BLaER1 treated with 17β-estradiol and CSF1 and Interleukin-3, amounts not matched to agents 10 nM and 100 nM (cell line): ENCODE results near the gene TMEM145.

Experiments
- H3K27ac ChIP-seq, 11 experiments: shearing (Covaris generic); formaldehyde crosslinking; 2 replicates each; pipeline ENCODE4 v1.8.1; 2022
- H3K27me3 ChIP-seq, 11 experiments: shearing (Covaris generic); formaldehyde crosslinking; 2 replicates each; pipeline ENCODE4 v1.8.1; 2022
- H3K36me3 ChIP-seq, 11 experiments: shearing (Covaris generic); formaldehyde crosslinking; 2 replicates each; pipeline ENCODE4 v1.8.1; 2022
- H3K4me1 ChIP-seq, 10 experiments: shearing (Covaris generic); formaldehyde crosslinking; 2 replicates each; pipeline ENCODE4 v1.8.1; 2022
- H3K4me2 ChIP-seq, 11 experiments: shearing (Covaris generic); formaldehyde crosslinking; 2 replicates each; pipeline ENCODE4 v1.8.1; 2022
- H3K4me3 ChIP-seq, 10 experiments: shearing (Covaris generic); formaldehyde crosslinking; 2 replicates each; pipeline ENCODE4 v1.8.1; 2022
- H3K9ac ChIP-seq, 11 experiments: shearing (Covaris generic); formaldehyde crosslinking; 2 replicates each; pipeline ENCODE4 v1.8.1; 2022
- H3K9me3 ChIP-seq, 11 experiments: shearing (Covaris generic); formaldehyde crosslinking; replicated peaks in 1 of 11; 2 replicates each; pipeline ENCODE4 v1.8.1; 2022
- H4K20me1 ChIP-seq, 11 experiments: shearing (Covaris generic); formaldehyde crosslinking; 2 replicates each; pipeline ENCODE4 v1.8.1; 2022
- Cebpa-rat ChIP-seq, 11 experiments: shearing (Covaris generic); IDR thresholded peaks; 2 replicates each; pipeline ENCODE4 v1.8.1; 2022

Gene TMEM145

DNA sequence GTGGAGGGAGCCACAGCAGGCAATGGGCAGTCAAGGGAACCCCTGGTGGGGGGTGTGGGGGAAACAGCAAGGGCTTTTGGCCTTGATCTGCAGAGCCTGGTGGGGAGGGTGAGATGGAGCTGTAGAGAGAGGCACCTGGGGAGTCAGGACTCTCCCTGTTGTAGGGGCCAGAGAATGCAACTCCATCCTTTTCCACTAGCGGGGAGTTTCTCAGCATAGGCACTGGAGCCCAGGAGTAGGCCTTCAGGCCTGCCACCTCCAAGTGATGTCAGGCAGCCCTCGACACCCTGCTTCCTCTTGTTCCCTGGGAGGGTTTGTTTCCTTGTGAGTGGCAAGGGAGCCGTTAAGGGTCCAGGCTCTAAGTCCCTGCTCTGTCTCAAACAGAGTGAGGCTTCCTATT lies 37.3 kb downstream of the TMEM145 start:
- Histone ChIP-seq H4K20me1 (peaks cover 0 to 21% (median 0%) of the 10 kb centered on the region in 11 experiments; a peak in 2 of 22 replicates), H3K4me2 (no peak overlapping the region), H3K27me3 (no peaks in the 10 kb centered on the region), H3K36me3 (peaks cover 21 to 75% (median 35%) of the 10 kb centered on the region in 11 experiments; a peak in 21 of 22 replicates), H3K9me3 (no peaks in the 10 kb centered on the region), H3K9ac (no peak overlapping the region), H3K4me3 (no peak overlapping the region), H3K4me1 (peaks cover 13 to 25% (median 14%) of the 10 kb centered on the region in 10 experiments; a peak in 18 of 20 replicates), H3K27ac (no peak overlapping the region)
- no peak for TF ChIP-seq Cebpa-rat (IDR thresholded peaks at IDR 0.05)

GRCh38 chr19:42351079-42351735 lies 38.1 kb downstream of the TMEM145 start:
- Histone ChIP-seq H3K4me1 (peaks cover 13 to 23% (median 14%) of the 10 kb centered on the region in 10 experiments; a peak in 18 of 20 replicates), H3K27ac (no peak overlapping the region), H3K9ac (no peak overlapping the region), H3K27me3 (no peaks in the 10 kb centered on the region), H3K4me3 (no peak overlapping the region), H3K36me3 (peaks cover 22 to 77% (median 40%) of the 10 kb centered on the region in 11 experiments; a peak in 21 of 22 replicates), H3K4me2 (no peak overlapping the region), H3K9me3 (no peaks in the 10 kb centered on the region), H4K20me1 (peaks cover 0 to 21% (median 0%) of the 10 kb centered on the region in 11 experiments; a peak in 2 of 22 replicates)
- no peak for TF ChIP-seq Cebpa-rat (IDR thresholded peaks at IDR 0.05)

DNA sequence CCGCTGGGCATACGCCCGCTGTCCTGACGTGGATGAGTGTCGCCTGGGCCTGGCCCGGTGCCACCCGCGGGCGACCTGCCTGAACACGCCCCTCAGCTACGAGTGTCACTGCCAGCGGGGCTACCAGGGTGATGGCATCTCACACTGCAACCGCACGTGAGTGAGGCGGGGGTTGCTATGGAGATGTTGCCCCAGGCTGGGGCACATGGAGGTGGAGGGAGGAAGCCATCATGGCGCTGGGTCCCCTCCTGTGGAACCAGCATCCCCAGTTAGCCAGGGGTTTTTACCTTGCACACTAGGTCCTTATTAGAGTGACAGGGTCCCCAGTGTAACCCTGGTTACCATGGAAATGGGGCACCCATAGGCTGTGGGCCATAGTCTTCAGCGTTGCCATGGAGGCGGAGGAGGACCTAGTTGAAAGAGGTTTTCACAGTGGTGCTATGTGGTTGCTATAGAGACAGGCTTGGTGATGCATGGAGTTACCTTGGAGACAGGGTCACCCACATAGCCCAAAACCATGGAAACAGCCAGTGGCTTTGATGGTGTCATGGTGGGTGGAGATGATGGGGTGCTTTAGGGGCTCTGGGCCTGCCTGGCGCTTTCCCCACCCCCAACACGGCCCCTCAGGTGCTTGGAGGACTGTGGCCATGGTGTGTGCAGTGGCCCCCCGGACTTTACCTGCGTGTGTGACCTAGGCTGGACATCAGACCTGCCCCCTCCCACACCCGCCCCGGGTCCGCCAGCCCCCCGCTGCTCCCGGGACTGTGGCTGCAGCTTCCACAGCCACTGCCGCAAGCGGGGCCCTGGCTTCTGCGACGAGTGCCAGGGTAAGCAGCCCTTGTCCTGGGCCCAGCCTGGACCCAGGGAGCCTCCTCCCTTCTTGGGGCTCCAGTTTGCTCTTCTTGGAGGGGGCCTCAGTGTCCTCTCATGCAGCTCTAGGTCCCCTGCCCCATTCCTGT lies 39.5 kb downstream of the TMEM145 start:
- H3K9me3 ChIP-seq = no peaks in the 10 kb centered on the region
- peak overlapping the region in 6 of 11 experiments; percentile 1 to 47 (median 32); a peak in 9 of 22 replicates for H3K4me2 ChIP-seq
- H3K9ac ChIP-seq = no peak overlapping the region
- peak overlapping the region in 2 of 11 experiments; percentile 29 to 35; a peak in 2 of 22 replicates for H3K27ac ChIP-seq
- no peak overlapping the region for H3K4me3 ChIP-seq
- no peaks in the 10 kb centered on the region for H3K27me3 ChIP-seq
- no peak for TF ChIP-seq Cebpa-rat (IDR thresholded peaks at IDR 0.05)
- H3K4me1 ChIP-seq = peaks cover 0 to 17% (median 13%) of the 10 kb centered on the region in 10 experiments; a peak in 13 of 20 replicates
- H3K36me3 ChIP-seq = peaks cover 22 to 87% (median 53%) of the 10 kb centered on the region in 11 experiments; a peak in 21 of 22 replicates
- H4K20me1 ChIP-seq = peaks cover 0 to 21% (median 0%) of the 10 kb centered on the region in 11 experiments; a peak in 1 of 22 replicates

GRCh38 chr19:42353341-42354015 lies 40.4 kb downstream of the TMEM145 start:
- H3K27me3 ChIP-seq = no peaks in the 10 kb centered on the region
- no peak for TF ChIP-seq Cebpa-rat (IDR thresholded peaks at IDR 0.05)
- H3K4me1 ChIP-seq = peaks cover 0 to 17% (median 13%) of the 10 kb centered on the region in 10 experiments; a peak in 11 of 20 replicates
- H3K36me3 ChIP-seq = peaks cover 16 to 87% (median 56%) of the 10 kb centered on the region in 11 experiments; a peak in 21 of 22 replicates
- H3K9me3 ChIP-seq = no peaks in the 10 kb centered on the region
- peak overlapping the region in 6 of 11 experiments; percentile 1 to 47 (median 32); a peak in 6 of 22 replicates for H3K4me2 ChIP-seq
- no peak overlapping the region for H3K4me3 ChIP-seq
- peaks cover 0 to 21% (median 0%) of the 10 kb centered on the region in 11 experiments; a peak in 1 of 22 replicates for H4K20me1 ChIP-seq
- H3K27ac ChIP-seq = peak overlapping the region in 1 of 11 experiments; percentile 6; a peak in 2 of 22 replicates
- H3K9ac ChIP-seq = no peak overlapping the region

GRCh38 chr19:42355896-42356295 lies 42.8 kb downstream of the TMEM145 start:
- Histone ChIP-seq H3K36me3 (peaks cover 13 to 83% (median 53%) of the 10 kb centered on the region in 11 experiments; a peak in 21 of 22 replicates), H3K9me3 (no peaks in the 10 kb centered on the region), H3K9ac (no peak overlapping the region), H3K4me2 (no peak overlapping the region), H4K20me1 (peaks cover 0 to 21% (median 0%) of the 10 kb centered on the region in 11 experiments; a peak in 1 of 22 replicates), H3K27me3 (no peaks in the 10 kb centered on the region), H3K27ac (no peak overlapping the region), H3K4me1 (peaks cover 0 to 24% (median 13%) of the 10 kb centered on the region in 10 experiments; a peak in 13 of 20 replicates), H3K4me3 (no peak overlapping the region)
- TF ChIP-seq Cebpa-rat (IDR thresholded peaks at IDR 0.05) = no peak

GRCh38 chr19:42356686-42357085 lies 43.6 kb downstream of the TMEM145 start:
- Histone ChIP-seq H4K20me1 (0 out of 22 replicates have a peak, but pooled peaks cover 0 to 21% (median 0%) of the 10 kb centered on the region in 11 experiments), H3K27ac (no peak overlapping the region), H3K4me3 (no peak overlapping the region), H3K36me3 (peaks cover 13 to 81% (median 53%) of the 10 kb centered on the region in 11 experiments; a peak in 21 of 22 replicates), H3K9me3 (no peaks in the 10 kb centered on the region), H3K9ac (no peak overlapping the region), H3K4me2 (no peak overlapping the region), H3K4me1 (peaks cover 0 to 24% (median 14%) of the 10 kb centered on the region in 10 experiments; a peak in 13 of 20 replicates), H3K27me3 (no peaks in the 10 kb centered on the region)
- no peak for TF ChIP-seq Cebpa-rat (IDR thresholded peaks at IDR 0.05)

- Histone ChIP-seq H3K4me1 (peaks cover 4 to 26% (median 14%) of the 10 kb centered on the region in 10 experiments; a peak in 18 of 20 replicates), H4K20me1 (0 out of 22 replicates have a peak, but pooled peaks cover 0 to 17% (median 0%) of the 10 kb centered on the region in 11 experiments), H3K9me3 (no peaks in the 10 kb centered on the region), H3K36me3 (peaks cover 13 to 77% (median 53%) of the 10 kb centered on the region in 11 experiments; a peak in 21 of 22 replicates), H3K27ac (no peak overlapping the region), H3K9ac (no peak overlapping the region), H3K4me3 (no peak overlapping the region), H3K27me3 (no peaks in the 10 kb centered on the region), H3K4me2 (no peak overlapping the region)
- TF ChIP-seq Cebpa-rat (IDR thresholded peaks at IDR 0.05) = no peak
Measured at GRCh38 chr19:42357290-42357689, 44.2 kb downstream of the TMEM145 start.
